Osteoblast (primary cell): ENCODE results near the gene GCK. TPM values are rescaled to one million over a fixed set of nuclear protein-coding genes. Genes with fewer than 3 reads are reported as not detected.

Experiments used
- DNase-seq: peaks from one replicate; pipeline ENCODE4 v3.0.0; 2011; ENCODE audit warnings: low spot score, mixed read lengths; ENCODE audit not compliant: insufficient read length; ENCODE audit errors: missing footprints
- H2AFZ ChIP-seq: 2 replicates; pipeline ENCODE4 v1.6.0; 2011; ENCODE audit warnings: mild to moderate bottlenecking, low read length
- H3K27ac ChIP-seq: 2 replicates; pipeline ENCODE4 v1.5.1; 2011; ENCODE audit warnings: mild to moderate bottlenecking, low read depth, low read length, moderate library complexity
- H3K27me3 ChIP-seq: 2 replicates; pipeline ENCODE4 v1.6.0; 2012; ENCODE audit warnings: mild to moderate bottlenecking, control low read depth, inconsistent platforms, low read length, moderate library complexity; ENCODE audit not compliant: insufficient read depth
- H3K36me3 ChIP-seq: 2 replicates; pipeline ENCODE4 v1.5.1; 2011; ENCODE audit warnings: mild to moderate bottlenecking, low read length, control low read depth, moderate library complexity; ENCODE audit not compliant: insufficient read depth
- H3K4me1 ChIP-seq: 2 replicates; pipeline ENCODE4 v1.5.1; 2011; ENCODE audit warnings: mild to moderate bottlenecking, low read length, control low read depth, moderate library complexity; ENCODE audit not compliant: insufficient read depth
- H3K4me2 ChIP-seq: 2 replicates; pipeline ENCODE4 v1.6.0; 2011; ENCODE audit warnings: mild to moderate bottlenecking, low read length; ENCODE audit not compliant: insufficient read depth
- H3K4me3 ChIP-seq: fragments of 200-600 bp; sonication (generic); 3 replicates; pipeline ENCODE4 v1.5.1; 2012; ENCODE audit warnings: mild to moderate bottlenecking, low read length, inconsistent platforms; ENCODE audit not compliant: insufficient read depth
- H3K79me2 ChIP-seq: 2 replicates; pipeline ENCODE4 v1.6.0; 2012; ENCODE audit warnings: mild to moderate bottlenecking, low read length, control low read depth, inconsistent platforms; ENCODE audit not compliant: insufficient read depth
- H3K9me3 ChIP-seq: 2 replicates; pipeline ENCODE4 v1.5.1; 2011; ENCODE audit warnings: low read depth, low read length, control low read depth
- H4K20me1 ChIP-seq: 2 replicates; pipeline ENCODE4 v1.6.0; 2012; ENCODE audit warnings: mild to moderate bottlenecking, low read length, control low read depth; ENCODE audit not compliant: insufficient read depth
- CTCF ChIP-seq: IDR thresholded peaks from 2 replicates; pipeline ENCODE4 v1.5.1; 2011; ENCODE audit warnings: mild to moderate bottlenecking, low read depth, low read length, moderate library complexity; ENCODE audit errors: extremely low read depth
- total RNA-seq: library from RNA; depleted of rRNA; stranded (reverse); fragments of >200 nt; gene quantifications from 2 replicates; pipeline ENCODE4 v1.2.3, GENCODE V29; 2012

Gene GCK
- total RNA-seq, 1 donor = not detected

GRCh38 chr7:44235582-44236332 is 46.5 kb upstream of the GCK start:
- H3K9me3 ChIP-seq = no peaks in the 10 kb centered on the region
- no peaks in the 10 kb centered on the region for H3K36me3 ChIP-seq
- no peak for TF ChIP-seq CTCF
- H3K79me2 ChIP-seq = no peaks in the 10 kb centered on the region
- H3K4me2 ChIP-seq = no peak overlapping the region
- H3K4me1 ChIP-seq = no peaks in the 10 kb centered on the region
- no peak overlapping the region for H3K4me3 ChIP-seq
- no peak overlapping the region for H2AFZ ChIP-seq
- H3K27ac ChIP-seq = no peak overlapping the region
- no peaks in the 10 kb centered on the region for H4K20me1 ChIP-seq
- H3K27me3 ChIP-seq = no peaks in the 10 kb centered on the region
- DNase-seq = no peak

GRCh38 chr7:44235066-44235465 is 45.8 kb upstream of the GCK start:
- DNase-seq = no peak
- no peaks in the 10 kb centered on the region for H3K27me3 ChIP-seq
- no peaks in the 10 kb centered on the region for H4K20me1 ChIP-seq
- H3K27ac ChIP-seq = no peak overlapping the region
- no peaks in the 10 kb centered on the region for H3K79me2 ChIP-seq
- no peaks in the 10 kb centered on the region for H3K36me3 ChIP-seq
- H3K9me3 ChIP-seq = no peaks in the 10 kb centered on the region
- H3K4me2 ChIP-seq = no peak overlapping the region
- no peak for TF ChIP-seq CTCF
- H3K4me1 ChIP-seq = no peaks in the 10 kb centered on the region
- no peak overlapping the region for H2AFZ ChIP-seq
- H3K4me3 ChIP-seq = no peak overlapping the region

GRCh38 chr7:44232901-44233715 is 43.9 kb upstream of the GCK start:
- no peak overlapping the region for H2AFZ ChIP-seq
- TF ChIP-seq CTCF = no peak
- H3K27me3 ChIP-seq = no peaks in the 10 kb centered on the region
- H4K20me1 ChIP-seq = no peaks in the 10 kb centered on the region
- H3K4me1 ChIP-seq = no peaks in the 10 kb centered on the region
- H3K27ac ChIP-seq = no peak overlapping the region
- no peaks in the 10 kb centered on the region for H3K36me3 ChIP-seq
- H3K79me2 ChIP-seq = no peaks in the 10 kb centered on the region
- DNase-seq = peak; percentile 88
- H3K4me3 ChIP-seq = no peak overlapping the region
- H3K9me3 ChIP-seq = no peaks in the 10 kb centered on the region
- H3K4me2 ChIP-seq = no peak overlapping the region

- Histone ChIP-seq H3K27me3 (no peaks in the 10 kb centered on the region), H2AFZ (no peak overlapping the region), H3K27ac (no peak overlapping the region), H3K36me3 (no peaks in the 10 kb centered on the region), H3K4me3 (no peak overlapping the region), H3K9me3 (no peaks in the 10 kb centered on the region), H3K4me2 (no peak overlapping the region), H3K79me2 (no peaks in the 10 kb centered on the region), H3K4me1 (no peaks in the 10 kb centered on the region), H4K20me1 (no peaks in the 10 kb centered on the region)
- TF ChIP-seq CTCF = no peak
- no peak for DNase-seq
Observed at GRCh38 chr7:44232396-44232795, 43.2 kb upstream of the GCK start.
